Measurements from ENCODE around the gene MRPS15. TPM values are rescaled to one million over a fixed set of nuclear protein-coding genes. Genes with fewer than 3 reads are reported as not detected.

Gene MRPS15
- total and polyA plus RNA-seq, 4 experiments from 2014 or later: 32.5 to 86.0 (median 50.7) TPM

DNA sequence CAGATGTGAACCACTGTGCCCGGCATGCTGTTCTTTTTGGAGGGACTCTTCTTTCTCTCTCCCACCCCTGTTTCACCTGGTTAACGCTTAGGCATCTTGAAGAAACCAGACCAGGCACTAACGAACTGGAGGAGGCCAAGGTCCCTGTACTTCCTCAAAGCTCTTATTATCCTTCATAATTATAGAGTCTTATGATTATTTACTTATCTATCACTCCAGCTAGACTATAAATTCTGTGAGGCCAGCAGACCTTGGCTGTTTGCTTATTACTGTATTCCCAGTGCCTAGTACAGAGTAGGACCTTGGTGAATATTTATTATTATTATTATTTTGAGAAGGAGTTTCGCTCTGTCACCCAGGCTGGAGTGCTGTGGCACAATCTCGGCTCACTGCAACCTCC is 12.8 kb upstream of the MRPS15 start:
- H3K4me3 ChIP-seq (ENCODE audit: low read length in 2 of 2): no peak overlapping the region
- intact Hi-C loops (cut with micrococcal nuclease): no loop called here
- H3K9me3 ChIP-seq (ENCODE audit: control insufficient read depth in 1 of 2, low read length in 2 of 2): no peaks in the 10 kb centered on the region
- no peaks in the 10 kb centered on the region for H3K4me1 ChIP-seq (ENCODE audit: insufficient read depth, low read length)
- ChIA-PET POLR2A (ENCODE audit: partially characterized antibody) (no interaction called here), CTCF (ENCODE audit: partially characterized antibody) (no interaction called here)
- no peaks in the 10 kb centered on the region for H3K27me3 ChIP-seq (ENCODE audit: insufficient read depth, low read length)
- Mint-ChIP-seq H3K4me1 (peaks cover 0 to 4% (median 1%) of the 10 kb centered on the region in 4 donors), H3K4me3 (no peak overlapping the region), H3K27ac (peak overlapping the region in 1 of 7 donors; percentile 62), H3K9me3 (no peaks in the 10 kb centered on the region), H3K36me3 (no peaks in the 10 kb centered on the region), H3K27me3 (peaks cover 1 to 3% of the 10 kb centered on the region in 2 donors)
- no peaks in the 10 kb centered on the region for H3K36me3 ChIP-seq (ENCODE audit: insufficient read depth, low read length)
- no peak for DNase-seq
- H3K27ac ChIP-seq (ENCODE audit: low read depth, low read length): no peak overlapping the region

DNA sequence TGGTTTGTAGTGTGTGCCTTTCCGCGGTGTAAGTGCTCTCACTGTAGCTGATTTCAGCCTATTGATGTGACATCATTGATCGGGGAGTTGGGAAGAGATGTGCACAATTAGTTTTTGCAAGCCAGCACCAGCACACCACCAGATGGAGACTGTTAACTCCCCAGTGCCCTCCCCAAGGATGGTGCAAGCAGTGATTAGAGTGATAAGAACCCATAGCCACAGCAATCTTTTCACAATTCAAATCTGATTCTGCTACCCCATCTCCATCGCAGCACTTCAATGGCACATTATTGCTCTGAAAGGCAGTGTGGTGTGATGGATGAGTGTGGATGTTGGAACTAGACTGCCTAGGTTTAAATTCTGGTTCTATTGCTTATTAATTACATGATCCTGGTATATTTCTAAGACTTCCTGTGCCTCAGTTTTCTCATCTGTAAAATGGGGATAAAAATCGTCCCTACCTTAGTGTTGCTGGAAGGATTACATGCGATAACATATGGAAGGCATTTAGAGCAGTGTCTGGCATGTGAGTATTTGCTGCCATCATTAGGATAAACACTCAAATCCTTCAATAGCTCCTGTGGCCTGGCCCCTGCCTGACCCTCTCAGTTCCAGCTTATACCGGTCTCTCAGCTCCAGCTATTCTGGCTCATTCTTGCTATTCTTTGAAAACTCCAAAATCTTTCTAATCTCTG is 11.9 kb upstream of the MRPS15 start:
- CTCF ChIA-PET (ENCODE audit: partially characterized antibody): no interaction called here
- no peak overlapping the region for H3K27ac ChIP-seq (ENCODE audit: low read depth, low read length)
- Mint-ChIP-seq H3K4me3 (no peak overlapping the region), H3K27ac (no peak overlapping the region), H3K4me1 (no peaks in the 10 kb centered on the region), H3K27me3 (peaks cover 0 to 3% of the 10 kb centered on the region in 2 donors), H3K9me3 (no peaks in the 10 kb centered on the region), H3K36me3 (no peaks in the 10 kb centered on the region)
- POLR2A ChIA-PET (ENCODE audit: partially characterized antibody): no interaction called here
- H3K4me3 ChIP-seq (ENCODE audit: low read length in 2 of 2): no peak overlapping the region
- H3K27me3 ChIP-seq (ENCODE audit: insufficient read depth, low read length): no peaks in the 10 kb centered on the region
- no peaks in the 10 kb centered on the region for H3K4me1 ChIP-seq (ENCODE audit: insufficient read depth, low read length)
- intact Hi-C loops (cut with micrococcal nuclease): no loop called here
- no peak for DNase-seq
- H3K36me3 ChIP-seq (ENCODE audit: insufficient read depth, low read length): no peaks in the 10 kb centered on the region
- H3K9me3 ChIP-seq (ENCODE audit: control insufficient read depth in 1 of 2, low read length in 2 of 2): no peaks in the 10 kb centered on the region

DNA sequence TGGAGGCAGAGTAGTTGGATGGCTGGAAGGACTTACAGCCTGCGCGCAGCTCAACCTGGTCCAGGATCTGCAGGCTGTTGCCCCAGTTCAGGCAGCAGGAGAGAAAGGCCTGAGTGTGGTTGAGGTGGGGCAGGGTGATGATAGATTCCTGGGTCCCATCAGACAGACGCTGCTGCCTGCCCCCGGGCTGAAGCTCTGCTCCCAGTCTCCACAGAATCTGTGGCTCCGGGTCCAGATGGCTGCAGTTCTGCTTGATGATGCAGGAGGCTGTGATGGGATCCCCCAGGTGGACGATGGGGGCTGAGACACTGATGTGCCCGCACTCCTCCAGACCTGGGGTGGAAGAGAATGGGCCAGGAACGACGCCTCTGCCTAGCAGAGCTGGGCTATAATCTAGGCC is 11.2 kb upstream of the MRPS15 start:
- no peak overlapping the region for H3K27ac Mint-ChIP-seq
- H3K4me1 Mint-ChIP-seq: no peaks in the 10 kb centered on the region
- Histone ChIP-seq H3K36me3 (ENCODE audit: insufficient read depth, low read length) (no peaks in the 10 kb centered on the region), H3K9me3 (ENCODE audit: control insufficient read depth in 1 of 2, low read length in 2 of 2) (no peaks in the 10 kb centered on the region), H3K27ac (ENCODE audit: low read depth, low read length) (no peak overlapping the region), H3K4me1 (ENCODE audit: insufficient read depth, low read length) (no peaks in the 10 kb centered on the region), H3K4me3 (ENCODE audit: low read length in 2 of 2) (no peak overlapping the region), H3K27me3 (ENCODE audit: insufficient read depth, low read length) (no peaks in the 10 kb centered on the region)
- intact Hi-C loops (cut with micrococcal nuclease): no loop called here
- no peaks in the 10 kb centered on the region for H3K9me3 Mint-ChIP-seq
- no peaks in the 10 kb centered on the region for H3K36me3 Mint-ChIP-seq
- H3K27me3 Mint-ChIP-seq: peaks cover 0 to 3% of the 10 kb centered on the region in 2 donors
- POLR2A ChIA-PET (ENCODE audit: partially characterized antibody): interaction anchor here (0.9 kb wide), 1 partner anchor 11 kb away, joined by 3 read pairs; the partner anchor contains the start of gene MRPS15
- H3K4me3 Mint-ChIP-seq: no peak overlapping the region
- no peak for DNase-seq
- CTCF ChIA-PET (ENCODE audit: partially characterized antibody): no interaction called here

DNA sequence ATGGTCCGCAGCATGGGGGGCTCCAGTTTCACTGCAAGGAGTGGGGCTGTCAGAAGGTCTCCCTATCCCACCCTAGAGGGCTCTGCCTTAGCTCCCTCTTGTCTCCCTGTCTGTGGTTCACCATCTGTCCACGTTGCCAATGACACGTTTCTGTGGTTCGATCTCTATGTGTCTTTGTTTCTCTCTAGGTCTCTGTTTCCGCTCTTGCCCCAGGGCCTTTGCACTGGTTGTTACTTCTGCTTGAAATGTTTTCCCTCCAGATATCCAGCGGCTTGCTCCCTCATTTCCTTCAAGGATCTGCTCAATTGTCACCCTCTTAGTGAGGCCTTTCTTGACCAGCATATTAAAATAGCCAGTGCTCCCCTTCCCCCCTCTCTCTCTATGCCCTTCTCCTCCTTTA is 8.5 kb upstream of the MRPS15 start:
- Histone ChIP-seq H3K4me1 (ENCODE audit: insufficient read depth, low read length) (no peaks in the 10 kb centered on the region), H3K27ac (ENCODE audit: low read depth, low read length) (no peak overlapping the region), H3K27me3 (ENCODE audit: insufficient read depth, low read length) (no peaks in the 10 kb centered on the region), H3K36me3 (ENCODE audit: insufficient read depth, low read length) (no peaks in the 10 kb centered on the region), H3K9me3 (ENCODE audit: control insufficient read depth in 1 of 2, low read length in 2 of 2) (no peaks in the 10 kb centered on the region), H3K4me3 (ENCODE audit: low read length in 2 of 2) (no peak overlapping the region)
- Mint-ChIP-seq H3K36me3 (no peaks in the 10 kb centered on the region), H3K4me1 (no peaks in the 10 kb centered on the region), H3K27ac (no peak overlapping the region), H3K4me3 (no peak overlapping the region), H3K9me3 (no peaks in the 10 kb centered on the region), H3K27me3 (no peaks in the 10 kb centered on the region)
- ChIA-PET CTCF (ENCODE audit: partially characterized antibody) (no interaction called here), POLR2A (ENCODE audit: partially characterized antibody) (no interaction called here)
- DNase-seq: no peak
- intact Hi-C loops (cut with micrococcal nuclease): no loop called here

DNA sequence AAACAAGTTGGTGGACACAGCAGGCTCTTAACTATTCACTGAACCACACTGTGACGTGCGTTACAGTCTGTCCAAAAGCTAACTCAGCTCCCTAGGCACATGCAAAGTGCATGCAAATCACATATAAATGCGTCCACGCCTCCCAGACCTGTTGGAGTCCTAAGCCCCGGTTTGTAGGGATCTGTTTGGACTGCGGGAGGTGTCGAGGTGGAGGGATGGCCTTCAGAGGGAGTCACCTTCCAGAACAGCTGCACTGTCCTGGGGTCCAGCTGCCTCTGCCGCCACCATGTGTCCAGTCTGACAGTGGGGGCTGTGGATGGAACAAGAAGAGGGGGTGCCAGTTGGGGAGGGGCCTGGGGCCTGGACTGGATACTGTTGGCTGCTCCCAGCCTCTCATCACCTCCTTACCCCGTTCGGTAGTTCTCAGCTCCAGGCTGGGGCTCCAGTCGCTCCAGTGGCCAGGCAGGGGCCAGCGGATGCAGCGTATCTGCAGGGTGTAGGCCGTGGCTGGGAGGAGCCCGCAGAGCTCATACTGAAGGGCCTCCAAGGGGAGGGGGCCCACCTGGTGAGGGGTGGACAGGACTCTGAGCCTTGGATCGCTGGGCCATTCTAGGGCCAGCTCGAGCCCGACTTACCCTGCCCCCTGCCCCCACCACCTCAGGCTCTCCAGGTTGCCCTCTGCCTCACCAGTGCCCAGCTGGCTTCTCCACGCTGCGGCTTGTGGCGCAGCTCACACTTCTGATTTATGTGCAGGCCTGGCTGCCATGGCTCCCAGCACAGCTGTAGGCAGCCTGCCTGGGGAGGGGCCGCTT is 7.9 kb upstream of the MRPS15 start:
- CTCF ChIA-PET (ENCODE audit: partially characterized antibody): no interaction called here
- intact Hi-C loops (cut with micrococcal nuclease): no loop called here
- H3K27ac ChIP-seq (ENCODE audit: low read depth, low read length): no peak overlapping the region
- no peaks in the 10 kb centered on the region for H3K9me3 Mint-ChIP-seq
- POLR2A ChIA-PET (ENCODE audit: partially characterized antibody): no interaction called here
- H3K36me3 Mint-ChIP-seq: no peaks in the 10 kb centered on the region
- no peaks in the 10 kb centered on the region for H3K9me3 ChIP-seq (ENCODE audit: control insufficient read depth in 1 of 2, low read length in 2 of 2)
- H3K27me3 Mint-ChIP-seq: no peaks in the 10 kb centered on the region
- no peak overlapping the region for H3K4me3 ChIP-seq (ENCODE audit: low read length in 2 of 2)
- no peak overlapping the region for H3K27ac Mint-ChIP-seq
- DNase-seq: no peak
- no peaks in the 10 kb centered on the region for H3K27me3 ChIP-seq (ENCODE audit: insufficient read depth, low read length)
- no peak overlapping the region for H3K4me3 Mint-ChIP-seq
- no peaks in the 10 kb centered on the region for H3K4me1 Mint-ChIP-seq
- no peaks in the 10 kb centered on the region for H3K36me3 ChIP-seq (ENCODE audit: insufficient read depth, low read length)
- H3K4me1 ChIP-seq (ENCODE audit: insufficient read depth, low read length): no peaks in the 10 kb centered on the region

DNA sequence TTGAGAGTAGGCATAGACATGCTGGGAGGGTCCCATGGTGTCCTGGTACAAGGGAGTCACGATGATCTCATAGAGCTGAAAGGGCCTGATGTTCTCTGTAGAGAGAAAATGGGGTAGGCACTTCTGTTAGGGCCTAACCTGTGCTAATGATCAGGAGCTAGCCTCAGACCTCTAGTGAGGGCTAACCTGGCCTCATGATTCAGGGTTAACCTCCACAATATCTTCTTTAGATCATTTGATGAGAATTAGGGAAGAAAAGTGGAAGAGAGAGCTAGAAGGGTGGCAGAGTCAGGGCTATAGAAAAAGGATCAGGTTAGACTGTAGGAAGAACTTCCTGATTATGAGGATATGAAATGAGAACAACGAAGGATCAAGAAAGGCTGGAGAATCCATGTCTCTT is 5.0 kb upstream of the MRPS15 start:
- Mint-ChIP-seq H3K27ac (peak overlapping the region in 3 of 7 donors; percentile 30 to 49 (median 41)), H3K27me3 (no peaks in the 10 kb centered on the region), H3K9me3 (no peaks in the 10 kb centered on the region), H3K4me1 (peaks cover 3 to 15% (median 8%) of the 10 kb centered on the region in 4 donors), H3K36me3 (peaks cover 0 to 5% of the 10 kb centered on the region in 2 donors), H3K4me3 (no peak overlapping the region)
- H3K4me3 ChIP-seq (ENCODE audit: low read length in 2 of 2): no peak overlapping the region
- POLR2A ChIA-PET (ENCODE audit: partially characterized antibody): no interaction called here
- H3K27me3 ChIP-seq (ENCODE audit: insufficient read depth, low read length): no peaks in the 10 kb centered on the region
- H3K27ac ChIP-seq (ENCODE audit: low read depth, low read length): no peak overlapping the region
- H3K4me1 ChIP-seq (ENCODE audit: insufficient read depth, low read length): peaks cover 10% of the 10 kb centered on the region
- no peaks in the 10 kb centered on the region for H3K9me3 ChIP-seq (ENCODE audit: control insufficient read depth in 1 of 2, low read length in 2 of 2)
- CTCF ChIA-PET (ENCODE audit: partially characterized antibody): no interaction called here
- DNase-seq: no peak
- H3K36me3 ChIP-seq (ENCODE audit: insufficient read depth, low read length): no peaks in the 10 kb centered on the region
- intact Hi-C loops (cut with micrococcal nuclease): no loop called here

DNA sequence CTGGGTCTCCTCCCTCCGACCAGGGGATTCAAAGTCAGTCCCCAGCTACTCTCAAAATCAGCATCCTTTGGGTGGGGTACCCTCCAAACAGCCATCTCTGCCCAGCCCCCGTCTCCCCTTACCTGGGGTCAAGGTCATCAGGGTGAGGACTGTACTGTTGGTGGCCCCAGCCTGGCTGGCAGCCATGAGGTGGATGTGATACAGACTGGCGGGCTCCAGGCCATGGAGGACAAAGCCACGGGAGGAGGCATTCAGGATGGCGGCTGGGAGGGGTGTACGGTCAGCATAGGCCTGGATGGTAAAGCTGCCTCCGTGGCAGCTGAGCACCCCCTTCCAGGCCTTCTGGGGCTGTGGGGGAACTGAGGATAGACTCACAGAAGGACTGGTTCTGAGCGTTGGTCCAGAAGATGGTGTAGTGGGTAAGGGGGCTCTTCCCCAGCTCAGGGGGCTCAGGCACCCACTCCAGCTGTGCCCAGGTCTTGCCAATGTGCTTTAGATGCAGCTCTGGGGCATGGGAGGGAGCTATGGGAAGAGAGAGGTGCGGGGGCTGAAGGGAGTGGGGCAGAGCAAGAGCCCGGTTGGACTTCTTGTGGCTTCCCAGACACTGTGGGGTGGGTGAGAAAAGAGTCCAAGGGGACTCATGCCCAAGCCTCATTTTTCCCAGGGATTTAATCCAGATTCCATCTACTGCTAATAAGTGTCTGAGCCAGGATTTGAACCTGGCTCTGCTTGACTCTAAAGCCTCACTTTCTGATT is 3.7 kb upstream of the MRPS15 start:
- Histone ChIP-seq H3K36me3 (ENCODE audit: insufficient read depth, low read length) (no peaks in the 10 kb centered on the region), H3K9me3 (ENCODE audit: control insufficient read depth in 1 of 2, low read length in 2 of 2) (no peaks in the 10 kb centered on the region), H3K4me3 (ENCODE audit: low read length in 2 of 2) (no peak overlapping the region), H3K27ac (ENCODE audit: low read depth, low read length) (no peak overlapping the region), H3K4me1 (ENCODE audit: insufficient read depth, low read length) (peaks cover 19% of the 10 kb centered on the region), H3K27me3 (ENCODE audit: insufficient read depth, low read length) (no peaks in the 10 kb centered on the region)
- no peaks in the 10 kb centered on the region for H3K27me3 Mint-ChIP-seq
- H3K36me3 Mint-ChIP-seq: peaks cover 0 to 10% of the 10 kb centered on the region in 2 donors
- intact Hi-C loops (cut with micrococcal nuclease): no loop called here
- peaks cover 12 to 28% (median 19%) of the 10 kb centered on the region in 4 donors for H3K4me1 Mint-ChIP-seq
- no peak for DNase-seq
- ChIA-PET CTCF (ENCODE audit: partially characterized antibody) (no interaction called here), POLR2A (ENCODE audit: partially characterized antibody) (no interaction called here)
- H3K27ac Mint-ChIP-seq: no peak overlapping the region
- no peak overlapping the region for H3K4me3 Mint-ChIP-seq
- H3K9me3 Mint-ChIP-seq: no peaks in the 10 kb centered on the region

All from CD4-positive, alpha-beta memory T cell (primary cell).